HepG2 (cell line): ENCODE data around the gene ZBTB25. TPM values are rescaled to one million over a fixed set of nuclear protein-coding genes. Genes with fewer than 3 reads are reported as not detected.
A peak's percentile ranks its signal among the peaks of the same experiment; 100 is the strongest.

Experiments
- EED ChIP-seq: sonication (generic); formaldehyde crosslinking; IDR thresholded peaks from 2 replicates; pipeline ENCODE4 v1.5.0; 2020; ENCODE audit warnings: mild to moderate bottlenecking, missing genetic modification reagents
- FOXP1 ChIP-seq, 2 experiments: fragments of 450-650 bp in 1 of 2; IDR thresholded peaks; 2 replicates each; pipeline ENCODE4 v1.6.1; 2017 to 2018; ENCODE audit warnings: antibody characterized with exemption in 1 of 2
- KDM5B ChIP-seq: sonication (generic); formaldehyde crosslinking; IDR thresholded peaks from 2 replicates; pipeline ENCODE4 v1.4.0; 2020; ENCODE audit warnings: missing genetic modification reagents, mild to moderate bottlenecking, borderline replicate concordance
- KLF9 ChIP-seq: IDR thresholded peaks from 2 replicates; pipeline ENCODE4 v1.6.1; 2016; ENCODE audit warnings: low read depth
- NCOA2 ChIP-seq: sonication (generic); formaldehyde crosslinking; IDR thresholded peaks from 2 replicates; pipeline ENCODE4 v1.8.0; 2022; ENCODE audit warnings: inconsistent platforms
- SIX1 ChIP-seq: sonication (generic); formaldehyde crosslinking; IDR thresholded peaks from 2 replicates; pipeline ENCODE4 v1.4.0; 2020; ENCODE audit warnings: missing genetic modification reagents, borderline replicate concordance
- SP4 ChIP-seq: sonication (generic); formaldehyde crosslinking; IDR thresholded peaks from 2 replicates; pipeline ENCODE4 v1.8.1; 2023; ENCODE audit warnings: mild to moderate bottlenecking, missing genetic modification reagents
- ZBTB7A ChIP-seq: sonication (generic); formaldehyde crosslinking; IDR thresholded peaks from 2 replicates; pipeline ENCODE4 v1.8.0; 2022; ENCODE audit warnings: mild to moderate bottlenecking, missing genetic modification reagents
- ZEB1 ChIP-seq: IDR thresholded peaks from 2 replicates; pipeline ENCODE4 v1.6.1; 2012; ENCODE audit warnings: mild to moderate bottlenecking, low read depth, inconsistent platforms; ENCODE audit not compliant: insufficient replicate concordance
- ZNF562 ChIP-seq: sonication (generic); formaldehyde crosslinking; IDR thresholded peaks from 2 replicates; pipeline ENCODE4 v1.8.0; 2022; ENCODE audit warnings: missing genetic modification reagents, borderline replicate concordance
- ZNF713 ChIP-seq: sonication (generic); formaldehyde crosslinking; IDR thresholded peaks from 2 replicates; pipeline ENCODE4 v1.4.0; 2020; ENCODE audit warnings: mild to moderate bottlenecking, missing genetic modification reagents
- ZNF83 ChIP-seq: sonication (generic); formaldehyde crosslinking; IDR thresholded peaks from 2 replicates; pipeline ENCODE4 v1.4.0; 2020; ENCODE audit warnings: missing genetic modification reagents, mild to moderate bottlenecking, borderline replicate concordance
- ZSCAN25 ChIP-seq: sonication (generic); formaldehyde crosslinking; IDR thresholded peaks from 2 replicates; pipeline ENCODE4 v1.8.0; 2022; ENCODE audit warnings: mild to moderate bottlenecking, missing genetic modification reagents
- polyA plus RNA-seq, 8 experiments: library from polyadenylated mRNA; depleted of rRNA in 3 of 8; stranded (reverse) in 7 of 8; unstranded in 1 of 8; fragments of >200 nt; fragmentation: Illumina TruSeq in 4 of 8; extraction: Trizol in 4 of 8; gene quantifications; 2 replicates each; pipeline versions ENCODE4 v1.2.1 to v1.2.3, GENCODE V29; 2011 to 2016; ENCODE audit warnings: low read depth in 4 of 8, missing spikeins in 1 of 8, mixed read lengths in 1 of 8; ENCODE audit not compliant: insufficient read depth in 1 of 8
- total RNA-seq, 5 experiments: library from RNA; depleted of rRNA; stranded (reverse); fragments of >200 nt; fragmentation: Illumina TruSeq; extraction: Trizol; gene quantifications; 2 replicates each; pipeline ENCODE4 v1.2.3, GENCODE V29; 2016; ENCODE audit warnings: low read depth in 1 of 5
- TF ChIP-seq, protein P1 (sequence below): sonication (generic); formaldehyde crosslinking; IDR thresholded peaks from 2 replicates; pipeline ENCODE4 v1.5.1; 2020; ENCODE audit warnings: mild to moderate bottlenecking, moderate library complexity, missing genetic modification reagents
- TF ChIP-seq, protein P2 (sequence below), 2 experiments: fragments of 450-650 bp in 1 of 2; sonication (generic) in 1 of 2; formaldehyde crosslinking in 1 of 2; IDR thresholded peaks; 2 replicates each; pipeline versions ENCODE4 v1.6.1 to v1.8.0; 2016 to 2022; ENCODE audit warnings: antibody characterized with exemption in 1 of 2, mild to moderate bottlenecking in 1 of 2, missing genetic modification reagents in 1 of 2
- TF ChIP-seq, protein P3 (sequence below): sonication (generic); formaldehyde crosslinking; IDR thresholded peaks from 2 replicates; pipeline ENCODE4 v1.4.0; 2020; ENCODE audit warnings: missing genetic modification reagents

The ZBTB25 gene
- total and polyA plus RNA-seq, 2 of the 13 experiments (the other 11 are each of a cell fraction or from before 2014, with no cell fraction given): 3.5 to 7.6 TPM

DNA sequence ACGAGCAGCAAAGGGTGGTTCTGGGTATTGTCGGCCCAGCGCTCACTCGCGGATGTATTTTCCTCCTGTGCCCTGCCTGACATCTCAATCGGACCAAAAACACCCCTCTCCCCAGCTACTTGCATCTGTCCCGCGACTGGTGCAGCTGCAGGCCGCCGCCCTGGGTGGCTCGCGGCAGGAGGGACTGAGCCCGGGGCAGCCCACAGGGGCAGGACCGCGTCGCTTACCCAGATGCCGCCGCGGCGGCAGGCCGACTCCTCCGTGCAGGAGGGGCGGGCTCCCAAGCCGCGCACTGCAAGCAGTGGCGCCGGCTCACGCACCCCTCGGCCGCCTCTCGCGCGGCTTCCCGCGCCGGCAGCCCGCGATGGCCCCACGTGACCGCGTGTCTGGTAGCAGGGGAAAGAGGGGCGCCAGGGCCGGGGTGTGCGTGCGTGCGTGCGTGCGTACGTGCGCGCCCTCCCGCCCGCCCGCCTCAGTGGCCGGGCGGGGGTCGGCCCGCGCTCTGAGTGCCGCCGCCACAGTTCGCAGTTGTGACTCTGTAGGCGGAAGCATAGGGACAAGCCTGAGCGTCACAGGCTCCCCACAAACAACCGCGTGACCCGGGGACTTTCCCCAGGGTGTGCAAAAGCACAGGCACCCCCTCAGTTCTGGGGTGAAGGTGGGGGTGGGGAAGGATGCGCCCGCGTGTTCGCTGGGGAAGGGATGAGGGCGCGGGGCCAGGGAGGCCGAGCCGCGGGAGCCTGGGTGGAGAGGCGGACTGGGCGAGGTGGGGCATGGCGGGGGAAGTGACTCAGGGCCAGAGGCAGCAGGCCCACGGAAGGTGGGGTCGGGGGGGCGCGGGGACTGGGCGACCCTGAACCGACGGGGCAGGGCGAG lies at the start of gene ZBTB25 (continued):
- TF ChIP-seq SP4 (peak; percentile 68; the same call in 1 of the 2 replicates), ZSCAN25 (CRISPR knock-in tag) (0 out of 2 replicates have a peak, but pooled peaks have one; percentile 17), NCOA2 (no peak; the same call in 1 of the 2 replicates), FOXP1 (IDR thresholded peaks at IDR 0.05) (no peak), FOXP1 (CRISPR knock-in tag; IDR thresholded peaks at IDR 0.05) (0 out of 2 replicates have a peak, but pooled peaks have one; percentile 11), ZNF713 (CRISPR knock-in tag) (no peak; the same call in 1 of the 2 replicates), KDM5B (CRISPR knock-in tag) (no peak; the same call in 1 of the 2 replicates), ZNF83 (CRISPR knock-in tag) (no peak), ZBTB7A (CRISPR knock-in tag) (peak; percentile 75), EED (CRISPR knock-in tag) (0 out of 2 replicates have a peak, but pooled peaks have one; percentile 28), ZEB1 (no peak), KLF9 (CRISPR knock-in tag) (no peak), SIX1 (no peak), ZNF562 (no peak)
- TF ChIP-seq, protein P1, sequence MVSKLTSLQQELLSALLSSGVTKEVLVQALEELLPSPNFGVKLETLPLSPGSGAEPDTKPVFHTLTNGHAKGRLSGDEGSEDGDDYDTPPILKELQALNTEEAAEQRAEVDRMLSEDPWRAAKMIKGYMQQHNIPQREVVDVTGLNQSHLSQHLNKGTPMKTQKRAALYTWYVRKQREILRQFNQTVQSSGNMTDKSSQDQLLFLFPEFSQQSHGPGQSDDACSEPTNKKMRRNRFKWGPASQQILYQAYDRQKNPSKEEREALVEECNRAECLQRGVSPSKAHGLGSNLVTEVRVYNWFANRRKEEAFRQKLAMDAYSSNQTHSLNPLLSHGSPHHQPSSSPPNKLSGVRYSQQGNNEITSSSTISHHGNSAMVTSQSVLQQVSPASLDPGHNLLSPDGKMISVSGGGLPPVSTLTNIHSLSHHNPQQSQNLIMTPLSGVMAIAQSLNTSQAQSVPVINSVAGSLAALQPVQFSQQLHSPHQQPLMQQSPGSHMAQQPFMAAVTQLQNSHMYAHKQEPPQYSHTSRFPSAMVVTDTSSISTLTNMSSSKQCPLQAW (CRISPR knock-in tag): no peak; the same call in 1 of the 2 replicates
- TF ChIP-seq, protein P2, sequence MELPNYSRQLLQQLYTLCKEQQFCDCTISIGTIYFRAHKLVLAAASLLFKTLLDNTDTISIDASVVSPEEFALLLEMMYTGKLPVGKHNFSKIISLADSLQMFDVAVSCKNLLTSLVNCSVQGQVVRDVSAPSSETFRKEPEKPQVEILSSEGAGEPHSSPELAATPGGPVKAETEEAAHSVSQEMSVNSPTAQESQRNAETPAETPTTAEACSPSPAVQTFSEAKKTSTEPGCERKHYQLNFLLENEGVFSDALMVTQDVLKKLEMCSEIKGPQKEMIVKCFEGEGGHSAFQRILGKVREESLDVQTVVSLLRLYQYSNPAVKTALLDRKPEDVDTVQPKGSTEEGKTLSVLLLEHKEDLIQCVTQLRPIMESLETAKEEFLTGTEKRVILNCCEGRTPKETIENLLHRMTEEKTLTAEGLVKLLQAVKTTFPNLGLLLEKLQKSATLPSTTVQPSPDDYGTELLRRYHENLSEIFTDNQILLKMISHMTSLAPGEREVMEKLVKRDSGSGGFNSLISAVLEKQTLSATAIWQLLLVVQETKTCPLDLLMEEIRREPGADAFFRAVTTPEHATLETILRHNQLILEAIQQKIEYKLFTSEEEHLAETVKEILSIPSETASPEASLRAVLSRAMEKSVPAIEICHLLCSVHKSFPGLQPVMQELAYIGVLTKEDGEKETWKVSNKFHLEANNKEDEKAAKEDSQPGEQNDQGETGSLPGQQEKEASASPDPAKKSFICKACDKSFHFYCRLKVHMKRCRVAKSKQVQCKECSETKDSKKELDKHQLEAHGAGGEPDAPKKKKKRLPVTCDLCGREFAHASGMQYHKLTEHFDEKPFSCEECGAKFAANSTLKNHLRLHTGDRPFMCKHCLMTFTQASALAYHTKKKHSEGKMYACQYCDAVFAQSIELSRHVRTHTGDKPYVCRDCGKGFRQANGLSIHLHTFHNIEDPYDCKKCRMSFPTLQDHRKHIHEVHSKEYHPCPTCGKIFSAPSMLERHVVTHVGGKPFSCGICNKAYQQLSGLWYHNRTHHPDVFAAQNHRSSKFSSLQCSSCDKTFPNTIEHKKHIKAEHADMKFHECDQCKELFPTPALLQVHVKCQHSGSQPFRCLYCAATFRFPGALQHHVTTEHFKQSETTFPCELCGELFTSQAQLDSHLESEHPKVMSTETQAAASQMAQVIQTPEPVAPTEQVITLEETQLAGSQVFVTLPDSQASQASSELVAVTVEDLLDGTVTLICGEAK (IDR thresholded peaks at IDR 0.05): no peak
- TF ChIP-seq, protein P2 (CRISPR knock-in tag; IDR thresholded peaks at IDR 0.05): no peak
- TF ChIP-seq, protein P3, sequence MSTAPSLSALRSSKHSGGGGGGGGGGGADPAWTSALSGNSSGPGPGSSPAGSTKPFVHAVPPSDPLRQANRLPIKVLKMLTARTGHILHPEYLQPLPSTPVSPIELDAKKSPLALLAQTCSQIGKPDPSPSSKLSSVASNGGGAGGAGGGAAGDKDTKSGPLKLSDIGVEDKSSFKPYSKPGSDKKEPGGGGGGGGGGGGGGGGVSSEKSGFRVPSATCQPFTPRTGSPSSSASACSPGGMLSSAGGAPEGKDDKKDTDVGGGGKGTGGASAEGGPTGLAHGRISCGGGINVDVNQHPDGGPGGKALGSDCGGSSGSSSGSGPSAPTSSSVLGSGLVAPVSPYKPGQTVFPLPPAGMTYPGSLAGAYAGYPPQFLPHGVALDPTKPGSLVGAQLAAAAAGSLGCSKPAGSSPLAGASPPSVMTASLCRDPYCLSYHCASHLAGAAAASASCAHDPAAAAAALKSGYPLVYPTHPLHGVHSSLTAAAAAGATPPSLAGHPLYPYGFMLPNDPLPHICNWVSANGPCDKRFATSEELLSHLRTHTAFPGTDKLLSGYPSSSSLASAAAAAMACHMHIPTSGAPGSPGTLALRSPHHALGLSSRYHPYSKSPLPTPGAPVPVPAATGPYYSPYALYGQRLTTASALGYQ (CRISPR knock-in tag): peak; percentile 64; the same call in 1 of the 2 replicates
